ACC112 (cell line): ENCODE measurements around the gene SEPTIN6.
"Not testable (repeated sequence)": the region's sequence is repeated elsewhere in the genome, so short reads cannot be mapped to it uniquely, and the experiment has no call there.

Experiments used
- H2AFZ ChIP-seq: fragments of 200-600 bp; sonication (generic); one replicate; pipeline ENCODE4 v1.6.0; 2017; ENCODE audit warnings: antibody characterized with exemption, low read length; ENCODE audit not compliant: unreplicated experiment
- H3K27ac ChIP-seq: fragments of 200-600 bp; sonication (generic); 2 replicates; pipeline ENCODE4 v1.5.1; 2014; ENCODE audit warnings: low read depth, mild to moderate bottlenecking, antibody characterized with exemption, low read length, moderate library complexity
- H3K27me3 ChIP-seq: fragments of 200-600 bp; sonication (generic); 2 replicates; pipeline ENCODE4 v1.6.1; 2014; ENCODE audit warnings: mild to moderate bottlenecking, antibody characterized with exemption, low read length, moderate library complexity, mixed read lengths; ENCODE audit not compliant: insufficient read depth
- H3K36me3 ChIP-seq: fragments of 200-600 bp; sonication (generic); 2 replicates; pipeline ENCODE4 v1.6.1; 2016; ENCODE audit warnings: mild to moderate bottlenecking, antibody characterized with exemption, low read length, moderate library complexity, mixed read lengths; ENCODE audit not compliant: insufficient read depth
- H3K4me1 ChIP-seq: fragments of 200-600 bp; sonication (generic); one replicate; pipeline ENCODE4 v1.6.1; 2016; ENCODE audit warnings: low read length, mixed read lengths; ENCODE audit not compliant: insufficient read depth, unreplicated experiment, control insufficient read depth
- H3K4me3 ChIP-seq: fragments of 200-600 bp; sonication (generic); 2 replicates; pipeline ENCODE4 v1.5.1; 2014; ENCODE audit warnings: mild to moderate bottlenecking, low read depth, low read length
- H3K79me2 ChIP-seq: fragments of 200-600 bp; sonication (generic); one replicate; pipeline ENCODE4 v1.6.0; 2016; ENCODE audit warnings: low read length; ENCODE audit not compliant: control insufficient read depth, unreplicated experiment, insufficient read depth

Gene SEPTIN6

DNA sequence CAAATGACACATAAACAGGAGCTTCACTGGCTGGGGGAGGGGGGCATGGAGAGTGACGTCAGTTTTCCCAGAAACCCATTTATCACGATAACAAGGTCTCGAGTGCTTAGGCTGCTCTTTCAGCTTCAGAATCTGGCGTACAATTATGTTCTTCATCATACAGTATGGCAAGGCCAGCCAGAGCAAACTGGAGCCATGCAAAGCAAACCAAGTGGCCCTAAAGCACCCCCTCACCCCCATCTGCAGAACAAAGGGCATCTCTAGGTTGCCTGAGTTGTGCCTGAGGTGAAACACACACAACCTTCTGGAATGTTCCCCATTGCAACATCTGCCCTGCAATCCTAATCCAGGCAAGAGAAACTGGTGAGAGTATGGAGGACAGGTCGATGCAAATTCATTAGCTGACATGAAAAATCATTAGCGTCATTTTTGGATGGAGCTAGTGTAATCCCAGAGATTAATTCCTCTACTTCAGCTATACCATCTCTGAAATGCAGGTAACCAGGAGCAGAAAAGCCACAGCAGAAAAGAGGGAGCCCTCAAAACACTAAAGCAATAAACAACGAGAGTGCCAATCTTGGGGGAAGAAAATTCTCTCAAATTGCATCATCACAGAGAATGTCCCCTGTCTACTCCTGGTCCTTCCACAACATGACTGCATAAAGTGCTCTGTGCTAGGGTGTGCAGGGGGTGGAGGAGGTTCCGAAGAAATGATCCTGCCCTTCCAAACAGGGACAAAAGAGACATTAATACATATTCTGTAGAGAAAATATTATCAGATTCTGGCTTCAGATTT lies 1.8 kb downstream of the SEPTIN6 start:
- peak overlapping the region; percentile 89 for H3K4me3 ChIP-seq
- H3K79me2 ChIP-seq, result peaks cover 11% of the 10 kb centered on the region
- no peaks in the 10 kb centered on the region for H3K36me3 ChIP-seq
- no peaks in the 10 kb centered on the region for H3K27me3 ChIP-seq
- no peak overlapping the region for H3K27ac ChIP-seq
- peaks cover 16% of the 10 kb centered on the region for H3K4me1 ChIP-seq
- H2AFZ ChIP-seq, result no peak overlapping the region

- Histone ChIP-seq H3K4me3 (no peak overlapping the region), H3K27ac (no peak overlapping the region), H3K4me1 (peaks cover 27% of the 10 kb centered on the region), H3K36me3 (no peaks in the 10 kb centered on the region), H2AFZ (no peak overlapping the region), H3K79me2 (peaks cover 11% of the 10 kb centered on the region), H3K27me3 (no peaks in the 10 kb centered on the region)
Measured at GRCh38 chrX:119688911-119689321, 4.1 kb downstream of the SEPTIN6 start.

GRCh38 chrX:119687661-119688413 lies 5.1 kb downstream of the SEPTIN6 start:
- H2AFZ ChIP-seq, result no peak overlapping the region
- H3K27ac ChIP-seq, result no peak overlapping the region
- H3K36me3 ChIP-seq, result no peaks in the 10 kb centered on the region
- H3K4me3 ChIP-seq, result no peak overlapping the region
- H3K79me2 ChIP-seq, result peaks cover 11% of the 10 kb centered on the region
- peaks cover 27% of the 10 kb centered on the region for H3K4me1 ChIP-seq
- H3K27me3 ChIP-seq, result no peaks in the 10 kb centered on the region

- H3K27me3 ChIP-seq, result no peaks in the 10 kb centered on the region
- H3K4me3 ChIP-seq, result peak overlapping the region; percentile 16; the same call in 1 of the 2 replicates
- peak overlapping the region; percentile 59 for H3K27ac ChIP-seq
- no peaks in the 10 kb centered on the region for H3K36me3 ChIP-seq
- no peak overlapping the region for H2AFZ ChIP-seq
- peaks cover 20% of the 10 kb centered on the region for H3K4me1 ChIP-seq
- peaks cover 8% of the 10 kb centered on the region for H3K79me2 ChIP-seq
Measured at GRCh38 chrX:119686087-119686691, 6.8 kb downstream of the SEPTIN6 start.

- Histone ChIP-seq H3K4me3 (peak overlapping the region; percentile 16), H3K27ac (peak overlapping the region; percentile 59), H2AFZ (no peak overlapping the region), H3K27me3 (no peaks in the 10 kb centered on the region), H3K4me1 (peaks cover 16% of the 10 kb centered on the region), H3K79me2 (peaks cover 6% of the 10 kb centered on the region), H3K36me3 (no peaks in the 10 kb centered on the region)
Measured at GRCh38 chrX:119685225-119686066, 7.5 kb downstream of the SEPTIN6 start.

- Histone ChIP-seq H2AFZ (no peak overlapping the region), H3K4me1 (peaks cover 16% of the 10 kb centered on the region), H3K27me3 (no peaks in the 10 kb centered on the region), H3K27ac (peak overlapping the region; percentile 59; the same call in 1 of the 2 replicates), H3K4me3 (no peak overlapping the region), H3K79me2 (peaks cover 6% of the 10 kb centered on the region), H3K36me3 (no peaks in the 10 kb centered on the region)
Measured at GRCh38 chrX:119684916-119685224, 8.1 kb downstream of the SEPTIN6 start.

DNA sequence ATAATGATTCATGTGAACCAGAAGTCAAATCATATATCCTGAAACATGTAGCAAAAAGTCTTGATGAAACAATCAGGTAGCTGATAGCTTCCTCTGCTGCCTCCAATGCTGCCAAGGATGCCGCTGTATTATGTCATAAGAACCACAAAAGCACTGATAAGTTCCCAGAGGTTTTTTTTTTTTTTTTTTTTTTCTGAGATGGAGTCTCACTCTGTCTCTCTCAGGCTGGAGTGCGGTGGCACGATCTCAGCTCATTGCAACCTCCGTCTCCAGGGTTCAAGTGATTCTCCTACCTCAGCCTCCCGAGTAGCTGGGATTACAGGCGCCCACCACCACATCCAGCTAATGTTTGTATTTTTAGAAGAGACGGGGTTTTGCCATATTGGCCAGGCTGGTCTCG lies 8.7 kb downstream of the SEPTIN6 start:
- H3K4me1 ChIP-seq, result peaks cover 16% of the 10 kb centered on the region
- H3K79me2 ChIP-seq, H3K27me3 ChIP-seq, H2AFZ ChIP-seq, H3K4me3 ChIP-seq, H3K36me3 ChIP-seq, H3K27ac ChIP-seq: not testable (repeated sequence)

GRCh38 chrX:119682019-119682989 lies 10.7 kb downstream of the SEPTIN6 start:
- Histone ChIP-seq H3K79me2 (no peaks in the 10 kb centered on the region), H2AFZ (no peak overlapping the region), H3K4me1 (peaks cover 16% of the 10 kb centered on the region), H3K36me3 (no peaks in the 10 kb centered on the region), H3K27me3 (no peaks in the 10 kb centered on the region), H3K4me3 (no peak overlapping the region), H3K27ac (no peak overlapping the region)

GRCh38 chrX:119677654-119677981 lies 15.3 kb downstream of the SEPTIN6 start:
- Histone ChIP-seq H3K27me3 (no peaks in the 10 kb centered on the region), H3K4me3 (no peak overlapping the region), H3K79me2 (no peaks in the 10 kb centered on the region), H3K27ac (no peak overlapping the region), H2AFZ (no peak overlapping the region), H3K4me1 (no peaks in the 10 kb centered on the region), H3K36me3 (no peaks in the 10 kb centered on the region)
